Measurements from ENCODE around the gene PDHX.

The PDHX gene

GRCh38 chr11:34997952-34998528 is 81.6 kb downstream of the PDHX start:
- TF ChIP-seq POLR2AphosphoS5 (IDR thresholded peaks at IDR 0.05; ENCODE audit: low read depth, low read length) (no peak), SIN3A (IDR thresholded peaks at IDR 0.05; ENCODE audit: borderline replicate concordance, insufficient read depth, low read length) (no peak), TAF1 (IDR thresholded peaks at IDR 0.05; ENCODE audit: borderline replicate concordance, insufficient read depth, low read length) (no peak), FOXP2 (optimal IDR thresholded peaks at IDR 0.05; ENCODE audit: borderline replicate concordance, extremely low read depth, extremely low read length, insufficient read depth) (no peak), REST (IDR thresholded peaks at IDR 0.05; ENCODE audit: insufficient read depth in 1 of 2, low read depth in 2 of 2, low read length in 2 of 2) (no peak)

GRCh38 chr11:34999453-34999852 is 83.0 kb downstream of the PDHX start:
- TF ChIP-seq TAF1 (IDR thresholded peaks at IDR 0.05; ENCODE audit: borderline replicate concordance, insufficient read depth, low read length) (no peak), SIN3A (IDR thresholded peaks at IDR 0.05; ENCODE audit: borderline replicate concordance, insufficient read depth, low read length) (no peak), REST (IDR thresholded peaks at IDR 0.05; ENCODE audit: insufficient read depth in 1 of 2, low read depth in 2 of 2, low read length in 2 of 2) (no peak), POLR2AphosphoS5 (IDR thresholded peaks at IDR 0.05; ENCODE audit: low read depth, low read length) (no peak), FOXP2 (optimal IDR thresholded peaks at IDR 0.05; ENCODE audit: borderline replicate concordance, extremely low read depth, extremely low read length, insufficient read depth) (no peak)

- TF ChIP-seq POLR2AphosphoS5 (IDR thresholded peaks at IDR 0.05; ENCODE audit: low read depth, low read length) (no peak), SIN3A (IDR thresholded peaks at IDR 0.05; ENCODE audit: borderline replicate concordance, insufficient read depth, low read length) (no peak), REST (IDR thresholded peaks at IDR 0.05; ENCODE audit: insufficient read depth in 1 of 2, low read depth in 2 of 2, low read length in 2 of 2) (no peak), TAF1 (IDR thresholded peaks at IDR 0.05; ENCODE audit: borderline replicate concordance, insufficient read depth, low read length) (no peak), FOXP2 (optimal IDR thresholded peaks at IDR 0.05; ENCODE audit: borderline replicate concordance, extremely low read depth, extremely low read length, insufficient read depth) (no peak)
These were observed 86.8 kb downstream of the PDHX start for GRCh38 chr11:35003186-35003585.

- TF ChIP-seq SIN3A (IDR thresholded peaks at IDR 0.05; ENCODE audit: borderline replicate concordance, insufficient read depth, low read length) (no peak), FOXP2 (optimal IDR thresholded peaks at IDR 0.05; ENCODE audit: borderline replicate concordance, extremely low read depth, extremely low read length, insufficient read depth) (no peak), TAF1 (IDR thresholded peaks at IDR 0.05; ENCODE audit: borderline replicate concordance, insufficient read depth, low read length) (no peak), POLR2AphosphoS5 (IDR thresholded peaks at IDR 0.05; ENCODE audit: low read depth, low read length) (no peak), REST (IDR thresholded peaks at IDR 0.05; ENCODE audit: insufficient read depth in 1 of 2, low read depth in 2 of 2, low read length in 2 of 2) (no peak)
These were observed 87.2 kb downstream of the PDHX start for GRCh38 chr11:35003658-35004057.
